Esophagus muscularis mucosa (tissue), 4 donors: Measurements from ENCODE around the gene SH3BP5.

Experiments used
- EP300 ChIP-seq: sonication (generic); formaldehyde crosslinking; IDR thresholded peaks from one replicate; pipeline ENCODE4 v1.6.1; 2017; ENCODE audit warnings: antibody characterized with exemption
- POLR2A ChIP-seq: fragments of 450-650 bp; IDR thresholded peaks from one replicate; pipeline ENCODE4 v1.6.1; 2017; ENCODE audit warnings: antibody characterized with exemption, moderate library complexity, mild to moderate bottlenecking, low read depth
- TF ChIP-seq, protein P1 (sequence below), 3 experiments: fragments of 200-600 bp in 2 of 3; fragments of 450-650 bp in 1 of 3; sonication (generic) in 2 of 3; IDR thresholded peaks; one replicate each; pipeline ENCODE4 v1.5.1; 2017 to 2019; ENCODE audit warnings: antibody characterized with exemption in 3 of 3, mild to moderate bottlenecking in 2 of 3, moderate library complexity in 1 of 3

DNA sequence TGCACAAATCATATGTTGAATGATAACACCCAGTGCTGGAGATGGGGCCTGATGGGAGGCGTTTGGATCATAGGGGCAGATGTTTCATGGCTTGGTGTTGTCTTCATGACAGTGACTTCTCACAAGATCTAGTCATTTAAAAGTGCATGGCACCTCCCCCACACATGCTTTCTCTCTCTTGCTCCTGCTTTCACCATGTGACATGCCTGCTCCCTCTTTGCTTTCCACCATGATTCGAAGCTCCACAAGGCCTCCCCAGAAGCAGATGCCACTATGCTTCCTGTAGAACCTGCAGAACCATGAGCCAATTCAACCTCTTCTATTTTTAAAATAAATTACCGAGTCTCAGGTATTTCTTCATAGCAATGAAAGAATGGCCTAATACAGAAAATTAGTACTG lies 17.8 kb upstream of the SH3BP5 start:
- TF ChIP-seq, protein P1, sequence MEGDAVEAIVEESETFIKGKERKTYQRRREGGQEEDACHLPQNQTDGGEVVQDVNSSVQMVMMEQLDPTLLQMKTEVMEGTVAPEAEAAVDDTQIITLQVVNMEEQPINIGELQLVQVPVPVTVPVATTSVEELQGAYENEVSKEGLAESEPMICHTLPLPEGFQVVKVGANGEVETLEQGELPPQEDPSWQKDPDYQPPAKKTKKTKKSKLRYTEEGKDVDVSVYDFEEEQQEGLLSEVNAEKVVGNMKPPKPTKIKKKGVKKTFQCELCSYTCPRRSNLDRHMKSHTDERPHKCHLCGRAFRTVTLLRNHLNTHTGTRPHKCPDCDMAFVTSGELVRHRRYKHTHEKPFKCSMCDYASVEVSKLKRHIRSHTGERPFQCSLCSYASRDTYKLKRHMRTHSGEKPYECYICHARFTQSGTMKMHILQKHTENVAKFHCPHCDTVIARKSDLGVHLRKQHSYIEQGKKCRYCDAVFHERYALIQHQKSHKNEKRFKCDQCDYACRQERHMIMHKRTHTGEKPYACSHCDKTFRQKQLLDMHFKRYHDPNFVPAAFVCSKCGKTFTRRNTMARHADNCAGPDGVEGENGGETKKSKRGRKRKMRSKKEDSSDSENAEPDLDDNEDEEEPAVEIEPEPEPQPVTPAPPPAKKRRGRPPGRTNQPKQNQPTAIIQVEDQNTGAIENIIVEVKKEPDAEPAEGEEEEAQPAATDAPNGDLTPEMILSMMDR (IDR thresholded peaks at IDR 0.05): no peak
- TF ChIP-seq POLR2A (no peak), EP300 (no peak)
